Raji (cell line): ENCODE data around the gene SIM2.

Experiments
- POLR2A ChIP-seq: IDR thresholded peaks from 2 replicates; pipeline ENCODE4 v1.6.1; 2011; ENCODE audit warnings: low read depth, low read length, control low read depth; ENCODE audit not compliant: insufficient read depth

Gene SIM2

DNA sequence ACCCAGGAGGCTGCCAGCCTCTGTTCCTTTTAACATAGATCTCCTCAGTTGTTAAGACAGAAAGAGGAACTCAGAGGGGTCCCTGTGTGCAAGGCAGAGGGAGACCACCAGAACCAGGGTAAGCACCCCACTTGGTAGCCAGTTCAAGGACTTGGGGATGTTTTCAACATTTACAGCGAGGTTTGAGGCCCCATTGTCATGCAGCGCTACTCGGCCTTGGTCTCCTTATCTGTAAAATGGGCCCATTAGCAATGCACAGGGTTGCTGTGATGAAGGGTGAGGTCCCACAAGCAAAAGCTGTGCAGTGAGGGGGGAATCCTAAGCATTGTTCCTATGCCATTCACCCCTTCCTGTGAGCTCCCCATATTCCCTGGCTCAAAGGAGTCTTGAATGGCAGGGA, 4.2 kb downstream of the SIM2 start:
- TF ChIP-seq POLR2A = no peak

DNA sequence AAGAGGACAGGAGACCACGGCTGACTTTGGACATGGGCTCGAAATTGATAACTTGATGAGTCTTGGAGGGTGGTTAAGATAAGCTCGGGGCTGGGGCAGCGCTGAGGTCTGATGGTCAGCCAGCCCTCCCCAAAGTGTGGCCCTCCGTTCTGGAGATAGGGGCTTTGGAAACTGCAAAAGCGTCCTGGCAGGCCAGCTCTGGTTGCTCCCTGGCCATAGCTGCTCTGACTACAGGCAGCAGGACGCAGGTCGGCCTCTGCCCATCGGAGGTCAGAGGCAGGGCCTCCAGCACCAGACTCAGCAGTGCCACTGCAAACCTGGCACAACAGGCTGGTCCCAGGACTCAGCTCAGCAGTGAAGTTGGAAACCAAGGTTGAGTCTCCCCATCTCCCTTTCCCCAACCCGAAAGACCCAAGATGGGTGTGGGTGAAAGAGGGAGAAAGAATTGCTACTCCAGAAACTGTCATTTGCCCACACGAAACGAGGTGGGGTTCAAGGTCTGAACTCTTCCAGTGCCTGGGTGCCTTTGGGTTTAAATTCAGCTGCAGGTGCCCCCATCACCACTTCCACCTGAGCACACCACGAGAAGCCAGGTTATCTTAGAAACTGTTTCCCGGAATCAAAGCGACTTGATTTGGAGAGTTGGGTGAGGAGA, 4.8 kb downstream of the SIM2 start:
- no peak for TF ChIP-seq POLR2A

DNA sequence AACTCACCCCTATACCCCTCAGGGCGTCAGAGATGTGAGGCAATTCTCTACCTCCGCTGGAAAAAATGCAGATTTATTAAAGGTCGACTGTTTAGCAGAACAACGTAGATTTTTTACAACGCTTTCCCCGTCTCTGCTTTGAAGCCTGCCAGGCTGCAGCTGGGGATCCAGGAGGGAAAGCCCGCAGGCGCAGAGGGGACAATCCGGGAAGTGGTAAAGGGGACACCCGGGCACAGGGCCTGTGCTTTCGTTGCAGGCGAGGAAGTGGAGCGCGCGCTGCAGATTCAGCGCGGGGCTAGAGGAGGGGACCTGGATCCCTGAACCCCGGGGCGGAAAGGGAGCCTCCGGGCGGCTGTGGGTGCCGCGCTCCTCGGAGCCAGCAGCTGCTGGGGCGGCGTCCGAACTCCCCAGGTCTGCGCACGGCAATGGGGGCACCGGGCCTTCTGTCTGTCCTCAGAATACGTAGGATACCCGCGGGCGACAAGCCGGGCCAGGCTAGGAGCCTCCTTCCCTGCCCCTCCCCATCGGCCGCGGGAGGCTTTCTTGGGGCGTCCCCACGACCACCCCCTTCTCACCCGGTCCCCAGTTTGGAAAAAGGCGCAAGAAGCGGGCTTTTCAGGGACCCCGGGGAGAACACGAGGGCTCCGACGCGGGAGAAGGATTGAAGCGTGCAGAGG, 5.5 kb downstream of the SIM2 start:
- TF ChIP-seq POLR2A = no peak

DNA sequence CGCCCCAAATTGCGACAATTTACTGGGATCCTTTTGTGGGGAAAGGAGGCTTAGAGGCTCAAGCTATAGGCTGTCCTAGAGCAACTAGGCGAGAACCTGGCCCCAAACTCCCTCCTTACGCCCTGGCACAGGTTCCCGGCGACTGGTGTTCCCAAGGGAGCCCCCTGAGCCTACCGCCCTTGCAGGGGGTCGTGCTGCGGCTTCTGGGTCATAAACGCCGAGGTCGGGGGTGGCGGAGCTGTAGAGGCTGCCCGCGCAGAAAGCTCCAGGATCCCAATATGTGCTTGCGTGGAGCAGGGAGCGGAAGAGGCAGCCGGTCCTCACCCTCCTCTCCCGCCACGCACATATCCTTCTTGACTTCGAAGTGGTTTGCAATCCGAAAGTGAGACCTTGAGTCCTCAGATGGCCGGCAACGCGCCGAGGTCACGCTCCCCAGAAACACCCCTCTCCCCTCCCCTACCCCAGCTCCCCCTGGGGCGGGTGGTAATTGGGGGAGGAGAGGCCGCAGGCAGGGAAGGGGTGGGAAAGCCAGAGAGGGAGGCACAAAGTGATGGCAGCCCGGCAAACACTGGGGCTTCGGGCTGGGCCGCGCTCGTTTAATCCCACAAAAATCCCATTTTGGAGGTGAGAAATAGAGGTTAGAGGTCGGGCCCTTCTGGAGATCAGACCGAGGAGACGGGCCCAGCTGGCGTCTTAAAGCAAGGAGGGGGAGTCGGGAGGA, 6.2 kb downstream of the SIM2 start:
- TF ChIP-seq POLR2A = no peak

DNA sequence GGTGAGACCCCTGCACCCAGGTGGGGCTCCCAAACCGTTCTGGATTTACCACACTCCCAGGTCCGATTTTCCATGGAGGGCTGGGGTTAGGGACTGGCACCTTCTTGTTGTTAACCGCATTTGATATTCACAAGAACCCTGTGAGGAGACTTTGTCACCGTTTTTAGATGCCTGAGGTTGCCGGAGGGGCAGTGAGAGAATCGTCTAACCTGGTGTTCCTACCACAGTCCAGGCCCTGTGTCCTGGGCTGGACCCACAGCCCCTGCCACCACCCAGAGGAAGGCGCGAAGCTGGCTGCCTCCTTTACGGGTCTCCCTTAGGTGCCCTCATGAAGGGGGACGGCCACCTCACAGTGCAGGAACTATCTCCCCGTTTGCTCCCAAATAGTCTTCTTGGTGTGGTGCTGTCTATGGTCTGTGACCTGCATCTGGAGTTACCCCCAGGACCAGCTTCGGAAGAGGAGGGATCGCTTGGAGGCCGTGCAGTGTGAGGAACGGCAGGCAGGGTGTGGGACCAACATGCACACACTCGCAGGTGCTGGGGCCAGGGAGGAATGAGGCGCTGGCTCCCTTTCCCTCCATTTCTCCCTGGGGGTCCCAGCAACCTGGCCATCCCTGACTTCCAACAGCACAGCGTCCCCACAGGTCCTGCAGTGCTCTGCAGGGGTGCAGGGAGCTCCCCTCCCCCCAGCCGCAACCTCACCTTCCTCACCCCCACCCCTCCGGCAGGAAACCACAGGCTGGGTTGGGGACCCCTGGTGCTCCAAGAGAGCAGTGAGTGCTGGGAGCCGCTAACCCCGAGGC, 7.0 kb downstream of the SIM2 start:
- TF ChIP-seq POLR2A = no peak

DNA sequence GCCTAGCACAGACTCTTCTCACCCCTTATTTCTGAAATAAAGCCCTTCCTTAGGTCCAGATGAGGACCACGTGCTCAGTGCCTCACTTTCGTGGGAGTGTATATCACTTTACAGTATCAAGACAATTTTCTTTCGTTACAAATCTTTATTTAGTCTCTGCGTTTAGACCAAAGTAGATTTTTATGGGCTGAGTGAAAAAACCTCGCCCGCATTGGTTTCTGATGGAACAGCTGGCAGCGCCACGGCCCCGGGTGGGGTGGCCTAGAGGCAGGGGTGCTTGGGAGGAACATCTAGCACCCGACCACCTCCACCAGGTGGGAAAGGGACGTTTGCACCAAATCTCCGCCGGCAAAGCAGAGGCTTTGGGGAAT, 7.6 kb downstream of the SIM2 start:
- no peak for TF ChIP-seq POLR2A

DNA sequence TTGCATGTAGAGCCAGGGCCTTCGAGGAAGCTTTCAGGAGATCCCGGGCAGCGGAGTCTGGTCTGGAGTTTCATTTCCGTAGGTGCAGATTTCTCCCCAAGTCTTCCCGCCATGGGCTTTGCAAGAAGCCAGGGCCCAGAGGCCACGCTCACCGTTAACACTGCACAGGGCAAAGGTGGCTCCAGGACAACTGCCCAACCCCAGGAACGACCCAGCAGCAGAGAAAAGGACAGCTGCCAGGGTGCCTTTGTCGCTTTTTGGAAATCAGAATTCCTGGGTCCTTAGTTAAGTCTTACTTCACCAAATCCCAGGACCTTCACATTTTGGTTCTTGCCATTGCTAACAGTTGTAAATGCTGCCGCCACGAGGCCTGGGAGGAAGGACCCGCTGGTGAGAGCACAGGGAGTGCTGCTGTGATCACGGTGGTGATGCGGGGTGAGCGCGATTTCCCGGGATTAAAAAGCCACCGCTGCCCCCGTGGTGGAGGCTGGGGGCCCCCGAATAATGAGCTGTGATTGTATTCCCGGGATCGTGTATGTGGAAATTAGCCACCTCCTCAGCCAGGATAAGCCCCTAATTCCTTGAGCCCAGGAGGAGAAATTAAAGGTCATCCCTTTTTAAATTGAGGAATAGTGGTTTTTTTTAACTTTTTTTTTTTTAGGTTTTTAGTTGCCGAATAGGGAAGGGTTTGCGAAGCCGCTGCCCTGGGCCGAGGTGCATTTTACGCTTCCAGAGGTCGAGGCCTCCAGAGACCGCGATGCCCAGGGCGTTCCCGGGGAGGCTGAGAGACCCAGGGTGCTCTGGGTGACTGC, 8.2 kb downstream of the SIM2 start:
- no peak for TF ChIP-seq POLR2A

DNA sequence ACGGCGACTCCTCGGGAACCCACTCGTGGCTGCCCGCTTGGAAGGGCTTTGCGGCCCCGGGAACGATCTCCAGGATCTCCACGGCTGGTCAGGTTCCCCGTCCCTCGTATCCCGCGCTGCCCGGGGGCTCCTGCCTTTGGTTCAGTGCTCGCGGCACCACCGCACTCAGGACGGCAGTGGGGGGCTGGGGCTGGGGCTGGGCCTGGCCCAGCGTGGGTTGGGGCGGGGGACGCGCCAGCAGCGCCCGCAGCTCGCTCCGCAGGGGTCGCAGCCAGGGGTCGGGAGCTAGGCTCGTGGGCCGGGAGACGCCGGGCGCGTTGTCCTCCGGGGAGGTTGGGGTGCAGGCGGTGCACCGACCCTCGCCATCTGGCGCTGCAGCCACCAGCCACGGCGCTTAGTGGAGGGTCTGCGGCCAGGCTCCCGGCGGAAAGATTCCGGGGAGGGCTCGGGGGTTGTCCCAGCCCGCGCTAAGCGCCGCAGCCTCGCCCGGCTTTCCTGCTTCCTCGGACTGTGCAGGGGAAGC, 8.9 kb downstream of the SIM2 start:
- TF ChIP-seq POLR2A = no peak

DNA sequence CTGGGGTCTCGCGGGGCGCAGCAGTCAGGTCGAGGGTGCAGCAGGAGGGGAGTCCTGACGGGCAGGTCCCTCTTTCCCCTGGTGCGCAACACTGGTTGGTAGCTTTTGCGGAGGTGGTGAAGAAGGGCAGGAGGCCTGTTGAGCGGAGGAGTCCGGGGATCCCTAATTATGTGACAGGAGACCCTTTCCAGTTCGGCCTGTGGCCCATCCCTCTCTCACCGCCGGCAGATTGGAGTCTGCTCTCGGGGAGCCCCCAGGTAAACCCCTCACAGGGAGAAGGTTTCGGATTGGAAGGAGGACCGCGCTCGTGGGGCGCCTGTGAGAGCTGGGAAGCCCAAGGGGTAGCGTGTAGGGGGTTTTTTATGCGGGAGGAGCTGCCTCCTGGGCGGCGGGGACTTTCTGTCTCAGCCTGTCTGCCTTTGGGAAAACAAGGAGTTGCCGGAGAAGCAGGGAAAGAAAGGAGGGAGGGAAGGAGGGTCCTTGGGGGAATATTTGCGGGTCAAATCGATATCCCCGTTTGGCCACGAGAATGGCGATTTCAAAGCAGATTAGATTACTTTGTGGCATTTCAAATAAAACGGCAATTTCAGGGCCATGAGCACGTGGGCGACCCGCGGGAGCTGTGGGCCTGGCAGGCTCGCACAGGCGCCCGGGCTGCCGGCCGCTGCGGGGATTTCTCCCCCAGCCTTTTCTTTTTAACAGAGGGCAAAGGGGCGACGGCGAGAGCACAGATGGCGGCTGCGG, 9.5 kb downstream of the SIM2 start:
- TF ChIP-seq POLR2A = no peak

DNA sequence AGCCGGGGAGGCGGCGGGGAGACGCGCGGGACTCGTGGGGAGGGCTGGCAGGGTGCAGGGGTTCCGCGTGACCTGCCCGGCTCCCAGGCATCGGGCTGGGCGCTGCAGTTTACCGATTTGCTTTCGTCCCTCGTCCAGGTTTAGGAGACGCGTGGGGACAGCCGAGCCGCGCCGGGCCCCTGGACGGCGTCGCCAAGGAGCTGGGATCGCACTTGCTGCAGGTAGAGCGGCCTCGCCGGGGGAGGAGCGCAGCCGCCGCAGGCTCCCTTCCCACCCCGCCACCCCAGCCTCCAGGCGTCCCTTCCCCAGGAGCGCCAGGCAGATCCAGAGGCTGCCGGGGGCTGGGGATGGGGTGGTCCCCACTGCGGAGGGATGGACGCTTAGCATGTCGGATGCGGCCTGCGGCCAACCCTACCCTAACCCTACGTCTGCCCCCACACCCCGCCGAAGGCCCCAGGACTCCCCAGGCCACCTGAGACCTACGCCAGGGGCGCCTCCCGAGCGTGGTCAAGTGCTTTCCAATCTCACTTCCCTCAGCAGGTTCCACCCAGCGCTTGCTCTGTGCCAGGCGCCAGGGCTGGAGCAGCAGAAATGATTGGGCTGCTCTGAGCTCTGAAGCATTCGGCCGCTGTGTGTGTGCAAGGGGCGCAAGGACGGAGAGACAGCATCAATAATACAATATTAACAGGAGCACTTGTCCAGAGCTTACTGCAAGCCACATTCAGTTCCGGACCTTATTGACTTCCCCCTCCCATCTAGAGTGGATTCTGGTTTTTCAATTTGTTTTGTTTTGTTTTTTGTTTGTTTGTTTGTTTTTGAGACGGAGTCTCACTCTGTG, 10.3 kb downstream of the SIM2 start:
- TF ChIP-seq POLR2A = no peak

DNA sequence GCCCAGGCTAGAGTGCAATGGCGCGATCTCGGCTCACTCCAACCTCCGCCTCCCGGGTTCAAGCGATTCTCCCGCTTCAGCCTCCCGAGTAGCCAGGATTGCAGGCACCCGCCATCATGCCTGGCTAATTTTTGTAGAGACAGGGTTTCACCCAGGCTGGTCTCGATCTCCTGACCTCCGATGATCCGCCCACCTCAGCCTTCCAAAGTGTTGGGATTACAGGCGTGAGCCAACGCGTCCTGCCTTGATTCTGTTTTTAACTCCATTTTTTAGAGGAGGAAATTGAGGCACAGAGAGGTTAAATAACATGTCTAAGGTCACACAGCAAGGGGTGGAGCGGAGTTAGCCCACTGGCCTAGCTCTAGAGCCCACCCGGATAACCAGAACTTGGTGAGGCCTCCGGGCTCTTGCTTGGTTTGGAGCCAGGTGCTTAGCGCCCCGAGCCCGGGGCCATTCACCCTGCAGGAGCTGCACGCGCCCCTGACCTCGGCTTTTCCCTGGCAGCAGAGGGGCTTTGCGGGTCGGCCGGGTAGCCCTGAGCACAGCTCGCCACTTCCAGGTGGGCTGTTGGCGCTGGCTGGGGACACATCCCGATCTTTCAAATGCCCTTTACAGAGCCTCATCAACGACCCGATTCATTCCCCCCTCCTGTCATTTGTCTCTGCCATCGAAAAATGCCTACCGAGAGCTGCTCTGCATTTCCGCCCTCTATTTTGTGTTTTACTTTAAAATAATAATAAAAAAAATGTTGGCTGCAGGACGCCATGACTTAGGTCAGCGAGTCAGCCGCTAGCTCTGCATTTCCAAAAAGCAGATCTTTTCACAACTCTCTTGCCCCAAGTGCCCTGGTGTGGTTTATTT, 11.2 kb downstream of the SIM2 start:
- no peak for TF ChIP-seq POLR2A

DNA sequence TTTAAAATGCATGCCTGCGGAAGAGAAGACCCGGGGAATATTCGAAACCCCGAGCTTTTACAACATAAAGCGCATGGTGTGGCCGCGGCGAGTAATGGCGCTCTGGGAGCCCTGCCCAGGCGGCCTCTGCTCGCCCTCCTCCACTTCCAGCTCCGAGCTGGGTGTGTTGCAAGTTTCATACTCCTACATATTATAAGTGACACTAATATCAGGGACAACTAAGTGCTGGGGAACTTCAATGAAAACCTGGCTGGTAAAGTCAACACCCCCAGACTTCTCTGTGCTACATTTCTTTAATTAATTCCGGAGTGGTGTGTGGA, 11.8 kb downstream of the SIM2 start:
- TF ChIP-seq POLR2A = no peak

DNA sequence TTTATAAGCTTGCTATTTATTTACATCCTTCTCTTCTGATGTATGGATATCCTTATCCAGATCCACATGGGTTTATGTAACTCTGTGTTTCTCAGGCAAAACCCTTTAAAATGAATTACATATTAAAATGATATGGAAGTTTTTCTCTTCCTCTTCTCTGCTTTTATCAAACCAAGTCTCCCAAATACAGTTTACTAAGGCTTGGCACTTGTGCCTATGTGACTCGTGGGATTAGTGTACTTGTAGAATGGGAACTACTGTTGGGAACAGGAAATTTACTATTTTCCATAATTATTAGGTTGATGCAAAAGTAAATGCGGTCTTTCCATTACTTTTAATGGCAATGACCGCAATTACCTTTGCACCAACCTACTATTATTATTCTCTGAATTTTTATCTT, 14.8 kb downstream of the SIM2 start:
- TF ChIP-seq POLR2A = no peak

DNA sequence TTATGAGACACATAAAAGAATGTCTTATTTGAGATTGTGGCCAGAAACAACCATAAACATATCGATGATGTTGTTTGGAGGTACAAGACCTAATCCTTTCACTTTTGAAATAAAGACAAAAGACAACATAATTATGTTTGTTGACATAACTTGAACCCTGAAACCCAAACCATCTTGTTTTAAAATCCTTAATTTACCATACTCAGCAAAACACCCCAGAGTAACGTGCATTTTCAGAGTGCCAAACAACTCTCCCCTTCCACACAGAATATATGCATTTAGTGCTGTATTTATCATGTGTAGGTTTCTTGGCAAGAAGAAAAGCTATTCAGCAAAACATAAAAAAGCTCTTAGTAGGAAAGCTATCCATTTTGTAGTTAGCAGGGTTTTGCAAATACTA, 17.5 kb downstream of the SIM2 start:
- no peak for TF ChIP-seq POLR2A
